HepG2 (cell line): ENCODE data around the gene SERPINA9. TPM values are rescaled to one million over a fixed set of nuclear protein-coding genes. Genes with fewer than 3 reads are reported as not detected.
A peak's percentile ranks its signal among the peaks of the same experiment; 100 is the strongest.

Experiments
- ATF1 ChIP-seq: IDR thresholded peaks from 2 replicates; pipeline ENCODE4 v1.6.1; 2016; ENCODE audit warnings: mild to moderate bottlenecking, control low read depth
- CBX5 ChIP-seq: sonication (generic); formaldehyde crosslinking; IDR thresholded peaks from 2 replicates; pipeline ENCODE4 v1.4.0; 2020; ENCODE audit warnings: missing genetic modification reagents, borderline replicate concordance
- CCDC6 ChIP-seq: sonication (generic); formaldehyde crosslinking; IDR thresholded peaks from 2 replicates; pipeline ENCODE4 v1.8.1; 2022; ENCODE audit warnings: mild to moderate bottlenecking, missing genetic modification reagents, moderate library complexity
- DPF2 ChIP-seq: sonication (generic); formaldehyde crosslinking; IDR thresholded peaks from 2 replicates; pipeline ENCODE4 v1.4.0; 2020; ENCODE audit warnings: mild to moderate bottlenecking, low read depth, missing genetic modification reagents, borderline replicate concordance
- FOXK1 ChIP-seq: sonication (generic); formaldehyde crosslinking; IDR thresholded peaks from 2 replicates; pipeline ENCODE4 v1.4.0; 2020; ENCODE audit warnings: low read depth, missing genetic modification reagents, borderline replicate concordance
- HNF4G ChIP-seq, 2 experiments: sonication (generic) in 1 of 2; formaldehyde crosslinking in 1 of 2; IDR thresholded peaks; 2 replicates each; pipeline versions ENCODE4 v1.4.0 to v1.6.1; 2011 to 2020; ENCODE audit warnings: borderline replicate concordance in 2 of 2, low read depth in 2 of 2, mild to moderate bottlenecking in 2 of 2, low read length in 1 of 2, missing genetic modification reagents in 1 of 2, moderate library complexity in 1 of 2
- MEIS2 ChIP-seq: sonication (generic); formaldehyde crosslinking; IDR thresholded peaks from 2 replicates; pipeline ENCODE4 v1.9.0; 2021; ENCODE audit warnings: mild to moderate bottlenecking, missing genetic modification reagents
- NCOA5 ChIP-seq: sonication (generic); formaldehyde crosslinking; IDR thresholded peaks from 2 replicates; pipeline ENCODE4 v1.4.0; 2020; ENCODE audit warnings: missing genetic modification reagents
- NONO ChIP-seq, 2 experiments: fragments of 450-650 bp in 1 of 2; sonication (generic) in 1 of 2; formaldehyde crosslinking in 1 of 2; IDR thresholded peaks in 1 of 2; conservative IDR thresholded peaks in 1 of 2; 2 replicates each; pipeline versions ENCODE4 v1.6.1 to v1.8.0; 2017 to 2022; ENCODE audit warnings: mild to moderate bottlenecking in 1 of 2, missing genetic modification reagents in 1 of 2, moderate library complexity in 1 of 2
- RFXANK ChIP-seq: IDR thresholded peaks from 2 replicates; pipeline ENCODE4 v1.6.1; 2016
- SALL1 ChIP-seq: sonication (generic); formaldehyde crosslinking; IDR thresholded peaks from 2 replicates; pipeline ENCODE4 v1.8.0; 2022; ENCODE audit warnings: mild to moderate bottlenecking, missing genetic modification reagents
- SOX13 ChIP-seq, 3 experiments: fragments of 450-650 bp in 1 of 3; sonication (generic) in 1 of 3; formaldehyde crosslinking in 1 of 3; IDR thresholded peaks in 2 of 3; conservative IDR thresholded peaks in 1 of 3; 2 replicates each; pipeline versions ENCODE4 v1.5.0 to v1.6.1; 2016 to 2020; ENCODE audit warnings: antibody characterized with exemption in 1 of 3, mild to moderate bottlenecking in 1 of 3, missing compliant biosample characterization in 1 of 3, missing genetic modification reagents in 1 of 3, moderate library complexity in 1 of 3
- SRY ChIP-seq: sonication (generic); formaldehyde crosslinking; IDR thresholded peaks from 2 replicates; pipeline ENCODE4 v1.8.0; 2022; ENCODE audit warnings: mild to moderate bottlenecking, missing genetic modification reagents
- YY1 ChIP-seq: IDR thresholded peaks from 2 replicates; pipeline ENCODE4 v1.6.1; 2011; ENCODE audit warnings: low read length, low read depth, moderate library complexity, mild to moderate bottlenecking; ENCODE audit not compliant: insufficient read depth, insufficient replicate concordance
- ZBTB42 ChIP-seq: sonication (generic); formaldehyde crosslinking; IDR thresholded peaks from 2 replicates; pipeline ENCODE4 v1.5.0; 2020; ENCODE audit warnings: mild to moderate bottlenecking, missing genetic modification reagents
- ZNF205 ChIP-seq: IDR thresholded peaks from 2 replicates; pipeline ENCODE4 v1.6.1; 2018; ENCODE audit warnings: missing biosample characterization, missing genetic modification reagents
- ZNF256 ChIP-seq: sonication (generic); formaldehyde crosslinking; conservative IDR thresholded peaks from 2 replicates; pipeline ENCODE4 v1.4.0; 2020; ENCODE audit warnings: missing genetic modification reagents
- ZNF550 ChIP-seq: sonication (generic); formaldehyde crosslinking; IDR thresholded peaks from 2 replicates; pipeline ENCODE4 v1.4.0; 2020; ENCODE audit warnings: mild to moderate bottlenecking, missing genetic modification reagents, borderline replicate concordance
- ZNF782 ChIP-seq: sonication (generic); formaldehyde crosslinking; IDR thresholded peaks from 2 replicates; pipeline ENCODE4 v1.4.0; 2020; ENCODE audit warnings: missing genetic modification reagents, mild to moderate bottlenecking, borderline replicate concordance
- polyA plus RNA-seq, 8 experiments: library from polyadenylated mRNA; depleted of rRNA in 3 of 8; stranded (reverse) in 7 of 8; unstranded in 1 of 8; fragments of >200 nt; fragmentation: Illumina TruSeq in 4 of 8; extraction: Trizol in 4 of 8; gene quantifications; 2 replicates each; pipeline versions ENCODE4 v1.2.1 to v1.2.3, GENCODE V29; 2011 to 2016; ENCODE audit warnings: low read depth in 4 of 8, missing spikeins in 1 of 8, mixed read lengths in 1 of 8; ENCODE audit not compliant: insufficient read depth in 1 of 8
- total RNA-seq, 5 experiments: library from RNA; depleted of rRNA; stranded (reverse); fragments of >200 nt; fragmentation: Illumina TruSeq; extraction: Trizol; gene quantifications; 2 replicates each; pipeline ENCODE4 v1.2.3, GENCODE V29; 2016; ENCODE audit warnings: low read depth in 1 of 5
- TF ChIP-seq, protein P1 (sequence below): sonication (generic); formaldehyde crosslinking; IDR thresholded peaks from 2 replicates; pipeline ENCODE4 v1.5.0; 2020; ENCODE audit warnings: mild to moderate bottlenecking, missing genetic modification reagents, borderline replicate concordance
- TF ChIP-seq, protein P2 (sequence below): sonication (generic); formaldehyde crosslinking; IDR thresholded peaks from 2 replicates; pipeline ENCODE4 v1.4.0; 2020; ENCODE audit warnings: mild to moderate bottlenecking, low read depth, missing genetic modification reagents
- TF ChIP-seq, protein P3 (sequence below): sonication (generic); formaldehyde crosslinking; IDR thresholded peaks from 2 replicates; pipeline ENCODE4 v1.4.0; 2020; ENCODE audit warnings: mild to moderate bottlenecking, missing genetic modification reagents
- TF ChIP-seq, protein P4 (sequence below): sonication (generic); formaldehyde crosslinking; IDR thresholded peaks from 2 replicates; pipeline ENCODE4 v1.8.0; 2022; ENCODE audit warnings: missing genetic modification reagents, low read depth, mild to moderate bottlenecking, borderline replicate concordance

Gene SERPINA9
- total and polyA plus RNA-seq, 2 of the 13 experiments (the other 11 are each of a cell fraction or from before 2014, with no cell fraction given), result 0.21 TPM; not detected in 1

DNA sequence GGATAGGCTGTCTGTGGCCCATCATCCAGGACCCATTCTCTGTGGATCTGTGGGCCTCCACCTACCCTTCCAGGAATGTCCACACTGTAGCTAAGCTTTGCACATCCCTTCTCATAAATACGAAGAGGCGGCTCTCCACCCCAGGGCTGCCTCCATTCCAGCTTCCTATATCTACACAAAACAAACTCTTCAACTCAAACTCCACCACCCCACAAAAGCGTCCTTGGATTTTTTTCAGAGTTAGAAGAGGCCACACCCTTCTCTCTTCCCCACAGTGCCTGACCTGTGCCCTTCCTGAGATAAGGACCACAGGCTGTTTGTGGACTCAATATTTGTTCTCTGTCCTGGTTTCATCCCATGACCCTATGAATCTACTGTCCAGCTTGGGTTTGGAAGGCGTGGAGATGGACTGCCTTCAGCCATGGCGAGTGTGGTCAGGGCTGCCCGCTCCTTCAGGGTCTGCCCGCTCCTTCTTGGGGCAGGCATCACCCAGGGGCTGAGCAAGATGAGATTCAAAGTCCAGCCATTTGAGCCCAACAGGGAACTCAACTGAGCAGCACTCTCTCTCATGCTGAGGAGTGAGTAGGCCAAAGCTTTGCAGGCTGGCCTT, 46.2 kb upstream of the SERPINA9 start (continued):
- TF ChIP-seq, protein P1, sequence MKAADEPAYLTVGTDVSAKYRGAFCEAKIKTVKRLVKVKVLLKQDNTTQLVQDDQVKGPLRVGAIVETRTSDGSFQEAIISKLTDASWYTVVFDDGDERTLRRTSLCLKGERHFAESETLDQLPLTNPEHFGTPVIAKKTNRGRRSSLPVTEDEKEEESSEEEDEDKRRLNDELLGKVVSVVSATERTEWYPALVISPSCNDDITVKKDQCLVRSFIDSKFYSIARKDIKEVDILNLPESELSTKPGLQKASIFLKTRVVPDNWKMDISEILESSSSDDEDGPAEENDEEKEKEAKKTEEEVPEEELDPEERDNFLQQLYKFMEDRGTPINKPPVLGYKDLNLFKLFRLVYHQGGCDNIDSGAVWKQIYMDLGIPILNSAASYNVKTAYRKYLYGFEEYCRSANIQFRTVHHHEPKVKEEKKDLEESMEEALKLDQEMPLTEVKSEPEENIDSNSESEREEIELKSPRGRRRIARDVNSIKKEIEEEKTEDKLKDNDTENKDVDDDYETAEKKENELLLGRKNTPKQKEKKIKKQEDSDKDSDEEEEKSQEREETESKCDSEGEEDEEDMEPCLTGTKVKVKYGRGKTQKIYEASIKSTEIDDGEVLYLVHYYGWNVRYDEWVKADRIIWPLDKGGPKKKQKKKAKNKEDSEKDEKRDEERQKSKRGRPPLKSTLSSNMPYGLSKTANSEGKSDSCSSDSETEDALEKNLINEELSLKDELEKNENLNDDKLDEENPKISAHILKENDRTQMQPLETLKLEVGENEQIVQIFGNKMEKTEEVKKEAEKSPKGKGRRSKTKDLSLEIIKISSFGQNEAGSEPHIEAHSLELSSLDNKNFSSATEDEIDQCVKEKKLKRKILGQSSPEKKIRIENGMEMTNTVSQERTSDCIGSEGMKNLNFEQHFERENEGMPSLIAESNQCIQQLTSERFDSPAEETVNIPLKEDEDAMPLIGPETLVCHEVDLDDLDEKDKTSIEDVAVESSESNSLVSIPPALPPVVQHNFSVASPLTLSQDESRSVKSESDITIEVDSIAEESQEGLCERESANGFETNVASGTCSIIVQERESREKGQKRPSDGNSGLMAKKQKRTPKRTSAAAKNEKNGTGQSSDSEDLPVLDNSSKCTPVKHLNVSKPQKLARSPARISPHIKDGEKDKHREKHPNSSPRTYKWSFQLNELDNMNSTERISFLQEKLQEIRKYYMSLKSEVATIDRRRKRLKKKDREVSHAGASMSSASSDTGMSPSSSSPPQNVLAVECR, result peak; percentile 32; the same call in 1 of the 2 replicates
- TF ChIP-seq ZNF205 (no peak), NCOA5 (CRISPR knock-in tag) (no peak), HNF4G (IDR thresholded peaks at IDR 0.05; ENCODE audit: borderline replicate concordance, low read depth, low read length) (peak; percentile 55; the same call in 1 of the 2 replicates), HNF4G (CRISPR knock-in tag; IDR thresholded peaks at IDR 0.05; ENCODE audit: borderline replicate concordance, low read depth) (no peak), ZNF256 (CRISPR knock-in tag) (0 out of 2 replicates have a peak, but pooled peaks have one; percentile 52), SRY (CRISPR knock-in tag) (no peak), ZBTB42 (CRISPR knock-in tag) (no peak), SOX13 (IDR thresholded peaks at IDR 0.05) (peak; percentile 79), SOX13 (CRISPR knock-in tag; conservative IDR thresholded peaks at IDR 0.05 in 1 of 2, IDR thresholded peaks at IDR 0.05 in 1 of 2) (peak in 1 of 2 experiments; percentile 92; a peak in 2 of 4 replicates), NONO (IDR thresholded peaks at IDR 0.05) (no peak), NONO (CRISPR knock-in tag; conservative IDR thresholded peaks at IDR 0.05) (peak; percentile 62; the same call in 1 of the 2 replicates), ATF1 (CRISPR knock-in tag) (no peak; the same call in 1 of the 2 replicates), CBX5 (CRISPR knock-in tag) (no peak; the same call in 1 of the 2 replicates), ZNF550 (CRISPR knock-in tag) (no peak), MEIS2 (CRISPR knock-in tag) (peak; percentile 46; the same call in 1 of the 2 replicates), YY1 (no peak), ZNF782 (CRISPR knock-in tag) (0 out of 2 replicates have a peak, but pooled peaks have one; percentile 26), SALL1 (peak; percentile 85), DPF2 (CRISPR knock-in tag) (peak; percentile 82; the same call in 1 of the 2 replicates), RFXANK (CRISPR knock-in tag) (no peak), CCDC6 (CRISPR knock-in tag) (0 out of 2 replicates have a peak, but pooled peaks have one; percentile 65), FOXK1 (CRISPR knock-in tag) (no peak)
- TF ChIP-seq, protein P2, sequence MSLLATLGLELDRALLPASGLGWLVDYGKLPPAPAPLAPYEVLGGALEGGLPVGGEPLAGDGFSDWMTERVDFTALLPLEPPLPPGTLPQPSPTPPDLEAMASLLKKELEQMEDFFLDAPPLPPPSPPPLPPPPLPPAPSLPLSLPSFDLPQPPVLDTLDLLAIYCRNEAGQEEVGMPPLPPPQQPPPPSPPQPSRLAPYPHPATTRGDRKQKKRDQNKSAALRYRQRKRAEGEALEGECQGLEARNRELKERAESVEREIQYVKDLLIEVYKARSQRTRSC (CRISPR knock-in tag), result no peak
- TF ChIP-seq, protein P3, sequence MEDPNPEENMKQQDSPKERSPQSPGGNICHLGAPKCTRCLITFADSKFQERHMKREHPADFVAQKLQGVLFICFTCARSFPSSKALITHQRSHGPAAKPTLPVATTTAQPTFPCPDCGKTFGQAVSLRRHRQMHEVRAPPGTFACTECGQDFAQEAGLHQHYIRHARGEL (CRISPR knock-in tag), result no peak
- TF ChIP-seq, protein P4, sequence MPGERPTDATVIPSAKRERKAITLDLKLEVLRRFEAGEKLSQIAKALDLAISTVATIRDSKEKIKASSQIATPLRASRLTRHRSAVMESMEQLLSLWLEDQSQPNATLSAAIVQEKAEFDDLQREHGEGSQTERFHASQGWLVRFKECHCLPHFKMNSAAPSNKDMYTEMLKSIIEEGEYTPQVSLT, result no peak
